Trophoblast cell (in vitro differentiated cells and primary cell): ENCODE results near the gene BRD7.

Source experiments
- DNase-seq, 2 donors: peaks; one replicate each; pipeline ENCODE4 v3.0.0-alpha.2; 2016
- H2AFZ ChIP-seq: 2 replicates; pipeline ENCODE4 v1.6.1; 2013; ENCODE audit warnings: low read length, moderate library complexity, mild to moderate bottlenecking; ENCODE audit not compliant: insufficient read depth, poor library complexity
- H2AK5ac ChIP-seq: 2 replicates; pipeline ENCODE4 v1.6.1; 2013; ENCODE audit warnings: mild to moderate bottlenecking, low read length
- H2BK120ac ChIP-seq: 2 replicates; pipeline ENCODE4 v1.6.1; 2013; ENCODE audit warnings: low read length, mild to moderate bottlenecking, moderate library complexity; ENCODE audit not compliant: insufficient read depth, poor library complexity
- H2BK12ac ChIP-seq: 2 replicates; pipeline ENCODE4 v1.6.1; 2013; ENCODE audit warnings: mild to moderate bottlenecking, low read length, moderate library complexity
- H2BK5ac ChIP-seq: 2 replicates; pipeline ENCODE4 v1.6.1; 2013; ENCODE audit warnings: low read length, low read depth, moderate library complexity, mild to moderate bottlenecking; ENCODE audit not compliant: poor library complexity
- H3K14ac ChIP-seq: 2 replicates; pipeline ENCODE4 v1.6.1; 2013; ENCODE audit warnings: mild to moderate bottlenecking, low read length
- H3K18ac ChIP-seq: 2 replicates; pipeline ENCODE4 v1.6.1; 2013; ENCODE audit warnings: mild to moderate bottlenecking, low read length
- H3K23ac ChIP-seq: 2 replicates; pipeline ENCODE4 v1.6.1; 2013; ENCODE audit warnings: low read length
- H3K27ac ChIP-seq: 2 replicates; pipeline ENCODE4 v1.5.1; 2013; ENCODE audit warnings: low read depth, mild to moderate bottlenecking, inconsistent platforms, low read length, moderate library complexity
- H3K27me3 ChIP-seq: 2 replicates; pipeline ENCODE4 v1.6.1; 2013; ENCODE audit warnings: inconsistent platforms, mild to moderate bottlenecking, low read length, moderate library complexity; ENCODE audit not compliant: insufficient read depth
- H3K36me3 ChIP-seq, 2 experiments: 1 replicate in 1 of 2; 2 replicates in 1 of 2; pipeline ENCODE4 v1.6.1; 2013; ENCODE audit warnings: low read length in 2 of 2, mild to moderate bottlenecking in 2 of 2, moderate library complexity in 1 of 2; ENCODE audit not compliant: insufficient read depth in 2 of 2, control insufficient read depth in 1 of 2
- H3K4ac ChIP-seq: 2 replicates; pipeline ENCODE4 v1.6.1; 2013; ENCODE audit warnings: low read depth, mild to moderate bottlenecking, low read length, moderate library complexity
- H3K4me1 ChIP-seq, 2 experiments: 1 replicate in 1 of 2; 2 replicates in 1 of 2; pipeline ENCODE4 v1.6.1; 2013; ENCODE audit warnings: low read length in 2 of 2, mild to moderate bottlenecking in 2 of 2, moderate library complexity in 1 of 2; ENCODE audit not compliant: insufficient read depth in 2 of 2, control insufficient read depth in 1 of 2
- H3K4me2 ChIP-seq: 2 replicates; pipeline ENCODE4 v1.6.1; 2013; ENCODE audit warnings: inconsistent platforms, mild to moderate bottlenecking, low read length, moderate library complexity
- H3K4me3 ChIP-seq: 2 replicates; pipeline ENCODE4 v1.5.1; 2013; ENCODE audit warnings: mild to moderate bottlenecking, low read depth, low read length, inconsistent platforms
- H3K79me1 ChIP-seq: one replicate; pipeline ENCODE4 v1.6.1; 2013; ENCODE audit warnings: low read length
- H3K79me2 ChIP-seq: 2 replicates; pipeline ENCODE4 v1.6.1; 2013; ENCODE audit warnings: low read length, mild to moderate bottlenecking; ENCODE audit not compliant: control insufficient read depth, insufficient read depth, poor library complexity
- H3K9ac ChIP-seq: 2 replicates; pipeline ENCODE4 v1.6.1; 2013; ENCODE audit warnings: mild to moderate bottlenecking, low read length
- H3K9me3 ChIP-seq: 2 replicates; pipeline ENCODE4 v1.6.1; 2013; ENCODE audit warnings: low read depth, mild to moderate bottlenecking, control low read depth, inconsistent platforms, low read length; ENCODE audit not compliant: insufficient read depth
- H4K12ac ChIP-seq: 2 replicates; pipeline ENCODE4 v1.6.1; 2013; ENCODE audit warnings: low read depth, mild to moderate bottlenecking, low read length, moderate library complexity
- H4K8ac ChIP-seq: 2 replicates; pipeline ENCODE4 v1.6.1; 2013; ENCODE audit warnings: low read depth, mild to moderate bottlenecking, low read length, moderate library complexity
- H4K91ac ChIP-seq: one replicate; pipeline ENCODE4 v1.6.1; 2013; ENCODE audit warnings: low read depth, mild to moderate bottlenecking, low read length, moderate library complexity
- WGBS: extraction: QIAGEN DNeasy Blood & Tissue Kit; methylation state at CpG from one replicate; pipeline ENCODE4 v1.1.7; 2013; ENCODE audit warnings: missing lambda C conversion rate; ENCODE audit not compliant: insufficient read length, insufficient coverage; ENCODE audit errors: extremely low coverage; 5-methylcytosine and 5-hydroxymethylcytosine counted together

BRD7 gene

DNA sequence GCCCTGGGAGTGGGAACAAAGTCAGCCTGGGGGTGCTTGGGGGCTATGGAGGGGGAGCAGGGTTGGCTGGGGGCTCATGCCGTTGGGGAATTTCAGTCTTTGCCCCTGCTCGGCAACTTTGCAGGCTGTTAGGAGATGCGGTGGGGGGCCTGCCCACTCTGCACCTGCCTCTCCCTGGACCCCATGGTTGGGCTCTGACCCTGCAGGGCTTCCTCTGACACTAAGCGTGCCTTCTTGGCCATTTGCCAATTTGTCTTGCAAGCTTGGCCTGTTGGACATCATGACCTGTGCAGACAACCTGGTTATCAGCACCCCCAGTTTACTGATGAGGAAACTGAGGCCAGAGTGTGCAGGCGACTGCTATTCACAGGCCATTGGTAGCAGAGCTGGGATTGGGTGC is 87.9 kb downstream of the BRD7 start:
- Histone ChIP-seq H3K9ac (no peak overlapping the region), H3K23ac (no peak overlapping the region), H2BK12ac (no peak overlapping the region), H3K14ac (no peak overlapping the region), H2BK5ac (no peak overlapping the region), H3K4ac (no peak overlapping the region), H2AFZ (no peak overlapping the region), H3K4me2 (no peak overlapping the region), H2AK5ac (no peak overlapping the region), H3K27ac (no peak overlapping the region), H4K12ac (no peak overlapping the region), H3K79me2 (no peaks in the 10 kb centered on the region), H3K4me3 (no peak overlapping the region), H3K4me1 (no peaks in the 10 kb centered on the region), H3K36me3 (no peaks in the 10 kb centered on the region), H2BK120ac (no peak overlapping the region), H4K91ac (no peak overlapping the region), H3K79me1 (no peaks in the 10 kb centered on the region), H3K27me3 (no peaks in the 10 kb centered on the region), H3K18ac (no peak overlapping the region), H4K8ac (no peak overlapping the region), H3K9me3 (peaks cover 8% of the 10 kb centered on the region)
- DNase-seq: no peak
- no CpG with 5 or more reads among the region's 5 CpGs for WGBS

DNA sequence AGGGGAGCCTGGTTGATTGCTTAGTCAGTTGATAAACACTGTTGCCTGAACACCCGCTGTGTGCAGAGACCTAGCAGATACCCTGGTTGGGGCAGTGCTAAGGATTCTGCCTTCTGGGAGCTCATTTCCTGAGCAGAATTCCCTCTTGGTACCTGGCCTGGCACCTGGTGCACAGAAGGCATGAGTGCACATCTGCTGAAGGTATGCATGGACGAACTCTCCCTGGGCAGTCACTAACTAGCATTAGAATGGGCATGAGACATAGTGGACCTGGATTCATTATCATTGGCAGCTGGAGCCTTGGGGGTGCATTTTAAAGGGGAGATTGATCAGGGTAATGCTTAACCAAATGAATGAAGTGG is 89.3 kb downstream of the BRD7 start:
- Histone ChIP-seq H3K4ac (no peak overlapping the region), H3K9me3 (peaks cover 8% of the 10 kb centered on the region), H4K91ac (no peak overlapping the region), H4K8ac (no peak overlapping the region), H3K27ac (no peak overlapping the region), H2BK5ac (no peak overlapping the region), H3K9ac (no peak overlapping the region), H3K79me1 (no peaks in the 10 kb centered on the region), H4K12ac (no peak overlapping the region), H3K79me2 (no peaks in the 10 kb centered on the region), H3K36me3 (no peaks in the 10 kb centered on the region), H3K4me2 (no peak overlapping the region), H2BK12ac (no peak overlapping the region), H2AK5ac (no peak overlapping the region), H3K14ac (no peak overlapping the region), H3K27me3 (no peaks in the 10 kb centered on the region), H2AFZ (no peak overlapping the region), H3K23ac (no peak overlapping the region), H3K4me3 (no peak overlapping the region), H3K18ac (no peak overlapping the region), H3K4me1 (no peaks in the 10 kb centered on the region), H2BK120ac (no peak overlapping the region)
- DNase-seq: no peak
- no CpG with 5 or more reads among the region's 2 CpGs for WGBS

DNA sequence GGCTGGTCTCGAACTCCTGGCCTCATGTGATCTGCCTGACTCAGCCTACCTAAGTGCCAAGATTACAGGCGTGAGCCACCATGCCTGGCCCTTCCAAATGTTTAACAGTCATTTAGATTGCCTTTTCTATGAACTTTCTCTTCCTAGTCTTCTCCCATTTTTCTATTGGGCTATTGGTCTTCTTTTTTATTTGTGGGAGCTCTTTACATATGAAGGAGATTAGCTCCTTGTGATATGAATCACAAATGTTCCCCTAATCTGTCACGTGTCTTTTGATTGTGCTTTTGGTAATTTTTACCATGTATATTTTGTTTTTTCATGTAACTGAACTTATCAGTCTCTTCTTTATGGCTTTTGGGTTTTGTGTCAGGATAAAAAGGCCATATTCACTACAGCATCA is 90.5 kb downstream of the BRD7 start:
- Histone ChIP-seq H4K12ac (no peak overlapping the region), H3K4ac (no peak overlapping the region), H3K79me2 (no peaks in the 10 kb centered on the region), H3K79me1 (no peaks in the 10 kb centered on the region), H2BK12ac (no peak overlapping the region), H3K27me3 (no peaks in the 10 kb centered on the region), H2BK120ac (no peak overlapping the region), H3K9ac (no peak overlapping the region), H4K91ac (no peak overlapping the region), H3K18ac (no peak overlapping the region), H2AFZ (no peak overlapping the region), H3K14ac (no peak overlapping the region), H2BK5ac (no peak overlapping the region), H4K8ac (no peak overlapping the region), H3K4me2 (no peak overlapping the region), H3K27ac (no peak overlapping the region), H3K4me1 (no peaks in the 10 kb centered on the region), H2AK5ac (no peak overlapping the region), H3K23ac (no peak overlapping the region), H3K4me3 (no peak overlapping the region), H3K36me3 (no peaks in the 10 kb centered on the region), H3K9me3 (peaks cover 3% of the 10 kb centered on the region)
- WGBS: no CpG with 5 or more reads among the region's 3 CpGs
- no peak for DNase-seq

DNA sequence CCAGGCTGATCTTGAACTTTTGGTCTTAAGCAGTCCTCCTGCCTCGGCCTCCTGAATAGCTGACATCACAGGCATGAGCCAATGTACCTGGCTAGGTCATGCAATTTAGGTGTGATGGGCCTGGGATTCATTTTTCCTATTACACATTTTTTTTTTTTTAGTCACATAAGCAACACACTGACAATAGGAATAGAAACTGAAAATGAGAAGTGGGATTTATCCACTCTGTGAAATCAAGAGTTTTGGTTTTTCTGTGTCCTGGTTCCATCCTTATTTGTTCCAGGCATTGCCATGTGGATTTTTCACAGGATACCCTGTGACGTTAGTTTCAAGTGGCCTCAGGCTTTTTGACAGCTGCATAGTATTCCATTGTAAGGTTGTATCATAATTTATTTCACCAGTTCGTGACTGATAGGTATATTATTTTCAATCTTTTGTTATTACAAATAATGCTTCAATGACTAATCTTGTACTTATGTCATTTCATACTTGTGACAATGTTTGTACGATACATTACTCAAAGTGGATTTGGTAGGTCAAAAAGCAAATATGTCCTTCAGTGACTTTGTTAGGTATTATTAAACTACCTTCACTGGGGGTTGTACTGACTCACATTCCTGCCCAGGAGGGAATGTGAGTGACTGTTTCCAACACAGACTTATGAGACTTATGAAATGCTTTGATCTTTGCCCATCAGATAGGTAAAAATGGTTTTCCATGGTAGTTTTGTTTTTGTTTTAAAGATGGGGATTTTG is 91.8 kb downstream of the BRD7 start:
- Histone ChIP-seq H3K4me3 (no peak overlapping the region), H2BK12ac (no peak overlapping the region), H3K18ac (no peak overlapping the region), H3K9me3 (peaks cover 3% of the 10 kb centered on the region), H4K8ac (no peak overlapping the region), H2BK120ac (no peak overlapping the region), H3K4ac (no peak overlapping the region), H3K27ac (no peak overlapping the region), H3K9ac (no peak overlapping the region), H2BK5ac (no peak overlapping the region), H3K79me1 (no peaks in the 10 kb centered on the region), H2AK5ac (no peak overlapping the region), H3K4me1 (peaks cover 0 to 4% of the 10 kb centered on the region in 2 experiments), H3K14ac (no peak overlapping the region), H4K12ac (no peak overlapping the region), H3K27me3 (no peaks in the 10 kb centered on the region), H3K79me2 (no peaks in the 10 kb centered on the region), H2AFZ (no peak overlapping the region), H3K4me2 (no peak overlapping the region), H4K91ac (no peak overlapping the region), H3K36me3 (no peaks in the 10 kb centered on the region), H3K23ac (no peak overlapping the region)
- peak; percentile 53 to 84 for DNase-seq
- no CpG with 5 or more reads among the region's 4 CpGs for WGBS
